HG03432 (cell line): ENCODE results near the gene NKX2-8.

Source experiments
- ATAC-seq: cut with Tn5 transposase; IDR thresholded peaks from one replicate; pipeline ENCODE4 v1.9.1; 2021; ENCODE audit warnings: mild to moderate bottlenecking, moderate library complexity; ENCODE audit not compliant: unreplicated experiment

NKX2-8 gene

DNA sequence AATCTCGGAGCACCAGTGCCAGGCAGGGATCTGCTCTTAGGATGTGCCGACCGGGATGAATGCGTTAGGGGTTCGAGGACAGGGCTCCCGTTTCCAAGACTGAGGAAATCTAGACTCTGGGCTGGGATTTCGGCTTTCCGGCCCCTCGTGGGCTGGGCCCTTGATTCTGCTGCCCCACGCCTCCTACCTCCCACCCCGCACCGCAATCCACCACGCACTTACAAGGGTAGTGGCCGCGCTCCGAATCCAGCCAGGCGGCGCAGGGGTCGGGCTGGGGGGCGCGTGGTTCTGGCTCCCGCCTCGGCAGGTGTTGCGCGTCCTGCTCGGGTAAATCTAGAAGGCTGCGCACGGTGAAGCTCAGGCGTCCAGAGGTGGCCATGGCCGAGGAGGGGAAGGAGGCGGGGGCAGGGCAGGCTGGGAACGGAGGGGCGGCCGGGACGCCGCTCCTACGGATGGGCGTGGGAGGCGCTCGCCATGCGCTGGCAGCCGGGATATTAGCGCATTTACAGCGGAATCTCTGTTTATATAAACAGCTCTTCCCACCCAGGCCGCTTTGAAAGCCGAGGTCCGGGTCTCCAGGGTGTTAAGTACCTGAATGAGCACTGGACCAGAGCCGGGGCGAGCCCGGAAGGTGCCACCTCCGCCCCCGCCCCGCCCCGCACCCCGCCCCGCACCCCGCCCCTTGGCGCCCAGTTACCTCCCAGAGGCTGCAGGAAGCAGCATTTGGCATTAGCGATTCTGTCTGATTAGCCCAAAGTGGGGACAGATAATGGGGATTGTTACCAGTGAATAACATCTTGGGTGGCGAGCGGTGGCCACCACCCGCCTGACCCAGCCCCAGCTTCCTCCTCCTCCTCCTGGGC, at the start of gene NKX2-8:
Gene NKX2-8 (minus strand): TSS at position 604 of the 863 bp plus-strand sequence. CDS start 225 bp downstream, at position 379.
- no peak for ATAC-seq

- ATAC-seq: no peak
Measured at GRCh38 chr14:36627981-36628380, 45.6 kb upstream of the NKX2-8 start.

GRCh38 chr14:36626151-36626550, 43.7 kb upstream of the NKX2-8 start:
- peak; percentile 68 for ATAC-seq

DNA sequence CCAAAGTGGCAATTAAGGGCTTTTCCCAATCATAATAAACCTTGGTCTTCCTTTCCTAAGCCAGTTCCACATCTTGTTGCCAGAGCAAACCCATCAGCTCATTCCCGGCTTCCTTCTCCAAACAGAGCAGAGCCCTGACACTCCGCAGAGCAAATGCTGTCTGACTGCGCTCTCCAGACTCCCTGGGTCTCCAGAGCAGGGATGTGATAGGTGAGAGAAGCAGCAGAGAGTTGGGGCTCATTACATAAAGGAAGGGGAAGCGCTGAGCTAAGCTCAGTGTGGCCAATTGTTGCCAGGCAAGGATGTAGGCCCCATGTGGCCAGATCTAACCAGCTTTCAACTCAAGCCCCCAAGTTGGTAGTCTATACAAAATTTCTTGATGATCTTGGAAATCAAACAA, 43.0 kb upstream of the NKX2-8 start:
- no peak for ATAC-seq

GRCh38 chr14:36625014-36625413, 42.6 kb upstream of the NKX2-8 start:
- ATAC-seq: no peak

- ATAC-seq: no peak
Measured at GRCh38 chr14:36619853-36620252, 37.4 kb upstream of the NKX2-8 start.

GRCh38 chr14:36619131-36619530, 36.7 kb upstream of the NKX2-8 start:
- no peak for ATAC-seq

DNA sequence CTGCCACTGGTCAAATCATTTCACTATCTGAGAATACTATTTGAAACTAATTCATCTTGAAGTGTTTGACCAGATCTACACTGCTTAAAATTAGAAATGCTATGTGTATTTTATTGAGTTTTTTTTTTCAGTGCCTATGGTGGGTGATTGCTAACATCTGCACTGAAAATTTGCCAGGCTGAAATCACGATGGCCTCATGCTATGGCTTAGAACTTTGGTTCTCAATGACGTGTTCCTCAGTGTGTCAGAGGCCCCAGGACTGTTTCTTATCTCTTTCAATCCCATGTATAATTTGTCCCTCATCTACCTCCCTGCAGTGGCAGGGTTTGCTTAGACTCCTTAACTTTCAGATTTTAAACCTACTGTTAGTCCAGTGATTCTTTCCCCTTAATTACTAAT, 36.2 kb upstream of the NKX2-8 start:
- ATAC-seq: no peak

GRCh38 chr14:36617824-36618223, 35.4 kb upstream of the NKX2-8 start:
- no peak for ATAC-seq

GRCh38 chr14:36605506-36605857, 23.1 kb upstream of the NKX2-8 start:
- ATAC-seq: no peak

DNA sequence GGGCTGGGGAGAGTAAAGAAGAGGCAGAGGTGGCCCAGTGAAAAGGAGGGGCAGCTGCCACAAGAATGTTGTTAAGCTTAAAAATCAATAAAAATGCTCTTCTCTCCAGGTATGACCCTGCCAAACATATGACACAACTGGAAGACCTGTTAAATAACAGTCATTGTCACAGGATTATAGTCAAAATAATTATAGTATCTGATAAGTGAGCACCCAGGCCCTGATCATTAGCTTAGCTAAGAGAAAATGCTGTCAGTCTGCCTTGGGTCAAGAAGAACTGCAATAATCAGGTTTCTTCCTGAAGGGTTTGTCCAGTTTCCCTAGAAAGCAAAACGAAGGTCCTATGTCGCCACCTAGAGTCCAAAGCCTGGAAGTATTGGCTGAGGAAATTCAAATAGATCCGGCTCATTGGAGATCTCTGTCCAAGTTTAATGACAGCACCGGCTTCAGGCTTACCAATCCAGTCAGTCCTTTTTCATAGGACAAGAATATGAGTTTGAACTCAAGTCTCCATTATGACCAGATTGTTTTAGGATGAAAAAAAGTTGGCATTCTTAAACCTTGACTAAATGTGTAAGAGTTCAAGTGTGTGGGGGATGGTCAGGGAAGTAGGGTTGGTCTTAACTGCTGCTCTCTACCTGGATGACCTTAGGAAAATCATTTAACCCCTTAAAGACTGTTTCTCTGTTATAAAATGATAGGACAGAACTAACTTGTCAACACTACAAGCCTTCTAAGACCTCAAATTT, 22.5 kb upstream of the NKX2-8 start:
- peak; percentile 91 for ATAC-seq

- ATAC-seq: no peak
Measured at GRCh38 chr14:36600431-36600830, 18.0 kb upstream of the NKX2-8 start.

- no peak for ATAC-seq
Measured at GRCh38 chr14:36591482-36591881, 9.1 kb upstream of the NKX2-8 start.

- ATAC-seq: no peak
Measured at GRCh38 chr14:36588788-36589187, 6.4 kb upstream of the NKX2-8 start.

- no peak for ATAC-seq
Measured at GRCh38 chr14:36588119-36588518, 5.7 kb upstream of the NKX2-8 start.

- no peak for ATAC-seq
Measured at GRCh38 chr14:36585100-36585499, 2.7 kb upstream of the NKX2-8 start.

DNA sequence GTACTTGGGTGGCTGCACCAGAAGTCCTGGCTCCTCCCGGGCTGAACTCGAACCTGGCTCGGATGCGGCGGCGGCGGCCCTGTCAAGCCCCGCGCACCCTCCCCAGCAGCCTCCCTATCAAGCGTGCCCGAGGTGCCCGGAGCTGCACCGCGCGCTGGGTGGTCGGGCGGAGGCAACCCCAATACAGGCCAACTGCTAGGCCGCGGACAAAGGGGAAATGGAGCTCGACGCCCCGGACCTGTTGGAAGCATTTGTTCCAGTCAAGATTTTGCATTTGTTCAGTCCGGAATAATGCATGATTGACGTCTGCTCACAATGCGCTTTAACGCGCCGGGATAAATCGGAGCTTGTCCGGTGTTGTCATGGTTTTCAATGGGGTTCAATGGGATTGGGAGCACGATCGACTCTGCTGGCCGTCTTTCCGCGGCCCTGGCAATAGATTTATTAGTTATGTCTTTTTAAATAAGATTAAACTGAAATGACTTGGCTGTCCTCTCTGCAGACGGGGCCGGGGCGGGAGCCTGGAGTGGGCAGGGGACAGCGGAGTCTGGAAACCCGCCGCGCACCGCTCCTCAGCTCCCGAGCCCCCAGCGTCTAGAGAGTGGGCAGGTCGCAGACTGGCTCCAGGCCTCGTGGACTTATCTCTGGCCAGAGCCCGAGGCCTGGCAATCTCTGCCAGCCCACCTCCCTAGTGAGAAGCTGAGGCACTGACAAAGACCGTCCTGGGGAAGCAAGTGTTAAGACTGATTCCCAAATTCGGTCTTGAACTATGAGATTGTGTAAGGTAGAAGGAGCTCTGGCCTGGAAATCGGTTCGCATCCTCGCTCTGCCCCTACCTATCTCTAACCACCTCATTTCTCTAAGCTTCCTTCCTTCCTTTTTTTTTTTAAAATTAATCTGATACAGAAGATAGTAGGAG, 1.7 kb upstream of the NKX2-8 start:
- ATAC-seq: no peak

- no peak for ATAC-seq
Measured at GRCh38 chr14:36583242-36583892, 953 bp upstream of the NKX2-8 start.

DNA sequence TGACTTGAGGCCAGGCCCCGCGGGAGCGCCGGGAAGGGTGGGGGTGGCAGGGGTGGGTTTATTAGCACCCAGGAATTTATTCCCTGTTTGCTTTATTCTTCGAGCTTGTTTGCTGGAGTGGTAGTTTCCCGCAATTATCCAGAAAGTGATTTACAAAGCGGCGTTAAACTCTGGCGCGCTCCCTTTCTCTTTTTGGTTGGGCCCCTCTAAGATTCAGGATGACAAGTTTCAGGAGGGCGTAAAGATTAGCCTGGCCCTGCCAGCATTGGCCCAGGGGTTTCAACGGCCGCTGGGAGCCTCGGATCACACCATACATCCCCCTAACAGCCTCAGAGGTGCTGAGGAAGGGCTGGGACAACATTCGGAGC, 444 bp upstream of the NKX2-8 start:
- no peak for ATAC-seq
